ENCODE data around the gene EVI2A.

DNA sequence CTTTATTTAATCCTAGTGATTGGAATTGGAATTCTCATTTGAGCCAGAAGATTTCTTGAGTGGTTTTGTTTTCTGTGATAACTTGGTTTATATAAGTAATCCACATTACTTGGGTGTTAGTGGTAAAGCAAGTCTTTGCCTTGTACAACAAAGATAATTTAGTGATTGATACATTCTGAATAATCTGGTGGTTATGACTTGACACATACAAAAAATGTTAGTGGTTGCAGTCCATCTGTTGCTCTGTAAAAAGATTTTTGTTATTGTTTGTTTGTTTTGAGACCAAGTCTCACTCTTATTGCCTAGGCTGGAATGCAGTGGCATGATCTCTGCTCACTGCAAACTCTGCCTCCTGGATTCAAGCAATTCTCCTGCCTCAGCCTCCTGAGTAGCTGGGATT is 37.6 kb downstream of the EVI2A start:
- TF ChIP-seq CTCF (IDR thresholded peaks at IDR 0.05 in 2 of 3, conservative IDR thresholded peaks at IDR 0.05 in 1 of 3; ENCODE audit: borderline replicate concordance in 1 of 3, insufficient read depth in 1 of 3, low read depth in 2 of 3, low read length in 2 of 3) (no peak), ELF1 (IDR thresholded peaks at IDR 0.05; ENCODE audit: borderline replicate concordance, low read depth) (no peak)
- TF ChIP-seq, protein P1, sequence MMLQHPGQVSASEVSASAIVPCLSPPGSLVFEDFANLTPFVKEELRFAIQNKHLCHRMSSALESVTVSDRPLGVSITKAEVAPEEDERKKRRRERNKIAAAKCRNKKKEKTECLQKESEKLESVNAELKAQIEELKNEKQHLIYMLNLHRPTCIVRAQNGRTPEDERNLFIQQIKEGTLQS (IDR thresholded peaks at IDR 0.05): no peak
